Skeletal muscle tissue (tissue), 4 donors: ENCODE measurements around the gene NEU1. TPM values are rescaled to one million over a fixed set of nuclear protein-coding genes. Genes with fewer than 3 reads are reported as not detected.

Source experiments
- H3K27ac ChIP-seq: one replicate; pipeline ENCODE4 v1.7.0; 2013; ENCODE audit warnings: mild to moderate bottlenecking, low read depth, low read length, inconsistent platforms
- H3K27me3 ChIP-seq, 3 donors: one replicate each; pipeline ENCODE4 v1.7.0; 2013; ENCODE audit warnings: low read length in 3 of 3; ENCODE audit not compliant: control insufficient read depth in 3 of 3, insufficient read depth in 3 of 3
- H3K36me3 ChIP-seq, 3 donors: one replicate each; pipeline ENCODE4 v1.7.0; 2013; ENCODE audit warnings: low read length in 3 of 3; ENCODE audit not compliant: control insufficient read depth in 3 of 3, insufficient read depth in 3 of 3
- H3K4me1 ChIP-seq, 3 donors: one replicate each; pipeline ENCODE4 v1.7.0; 2013; ENCODE audit warnings: low read length in 3 of 3, mild to moderate bottlenecking in 3 of 3; ENCODE audit not compliant: control insufficient read depth in 3 of 3, insufficient read depth in 3 of 3
- H3K4me3 ChIP-seq, 3 donors: one replicate each; pipeline ENCODE4 v1.7.0; 2013; ENCODE audit warnings: low read length in 3 of 3
- H3K9ac ChIP-seq, 3 donors: one replicate each; pipeline ENCODE4 v1.7.0; 2013; ENCODE audit warnings: low read length in 3 of 3, mild to moderate bottlenecking in 3 of 3, moderate library complexity in 2 of 3, low read depth in 1 of 3
- H3K9me3 ChIP-seq, 3 donors: one replicate each; pipeline ENCODE4 v1.7.0; 2013; ENCODE audit warnings: low read length in 3 of 3; ENCODE audit not compliant: control insufficient read depth in 3 of 3
- total RNA-seq: library from RNA; depleted of rRNA; stranded (reverse); fragments of >200 nt; gene quantifications from one replicate; pipeline ENCODE4 v1.2.3, GENCODE V29; 2014
- donor health status: Osteomylitis.

NEU1 gene
- total RNA-seq, 1 donor from 2014 or later = 23.0 TPM

DNA sequence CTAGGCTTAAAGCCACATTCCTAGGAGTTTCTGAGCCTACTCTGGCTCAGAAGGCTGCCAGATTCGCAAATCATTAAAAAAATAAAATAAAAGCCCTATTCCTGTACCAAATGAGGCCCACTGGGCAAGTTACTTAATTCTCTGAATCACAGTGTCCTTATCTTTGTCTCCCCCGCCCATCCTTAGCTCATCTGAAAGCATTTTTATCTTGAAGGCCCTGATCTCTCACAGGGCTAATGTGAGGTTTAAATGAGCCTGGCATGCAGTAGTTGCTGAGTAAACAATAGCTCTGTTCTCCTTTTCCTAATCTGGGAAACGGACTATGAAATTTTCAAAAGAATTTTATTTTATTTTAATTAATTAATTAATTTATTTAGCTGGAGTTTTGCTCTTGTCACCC lies 41.3 kb upstream of the NEU1 start:
- H3K4me1 ChIP-seq = peaks cover 13 to 22% (median 16%) of the 10 kb centered on the region in 3 donors

GRCh38 chr6:31901953-31902643 lies 39.5 kb upstream of the NEU1 start, which contains the start of gene ZBTB12:
ZBTB12 (minus strand) TSS chr6:31902086; CDS start chr6:31901305, 781 bp downstream.
- peak within 1 kb of the TSS; percentile 79 to 88 (median 84) for H3K9ac ChIP-seq

More for the DNA sequence above, 41.3 kb upstream of the NEU1 start:
- Histone ChIP-seq H3K9me3 (no peaks in the 10 kb centered on the region), H3K4me3 (no peak overlapping the region), H3K27ac (no peak overlapping the region), H3K9ac (no peak overlapping the region), H3K27me3 (peaks cover 0 to 7% (median 0%) of the 10 kb centered on the region in 3 donors), H3K36me3 (no peaks in the 10 kb centered on the region)

DNA sequence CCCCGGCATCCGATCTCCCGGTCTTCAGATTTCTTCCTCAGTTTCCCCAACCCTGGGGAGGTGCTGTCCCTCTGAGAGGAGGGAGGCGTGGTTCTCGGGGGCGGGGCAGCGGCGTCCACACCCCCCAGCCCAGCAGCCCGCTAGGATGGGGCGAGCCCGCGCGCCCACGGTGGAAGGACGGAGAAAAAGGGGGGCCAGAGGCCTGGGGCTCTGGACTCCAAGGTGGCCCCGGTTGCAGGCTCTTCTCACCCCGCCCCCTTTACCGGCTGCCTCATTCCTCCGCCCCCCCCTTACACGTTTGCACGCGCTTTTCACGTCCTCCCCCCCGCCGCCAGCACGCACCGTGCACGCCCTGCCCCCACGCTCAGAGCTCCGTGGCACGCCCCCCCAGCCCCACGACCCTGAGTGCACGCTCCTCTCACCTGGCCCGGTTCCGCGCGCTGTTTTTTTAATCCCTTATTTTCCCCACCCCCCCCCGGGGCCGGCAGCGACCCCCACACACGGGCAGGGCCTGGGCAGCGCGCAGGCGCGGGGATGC lies 38.9 kb upstream of the NEU1 start:
- peaks cover 22 to 31% (median 28%) of the 10 kb centered on the region in 3 donors for H3K4me1 ChIP-seq
- H3K9ac ChIP-seq = peak overlapping the region; percentile 20 to 84 (median 38)
- H3K36me3 ChIP-seq = peaks cover 0 to 2% (median 0%) of the 10 kb centered on the region in 3 donors
- H3K27ac ChIP-seq = peak overlapping the region; percentile 83
- no peaks in the 10 kb centered on the region for H3K9me3 ChIP-seq
- H3K4me3 ChIP-seq = peak overlapping the region; percentile 23 to 91 (median 73)
- peaks cover 0 to 5% (median 0%) of the 10 kb centered on the region in 3 donors for H3K27me3 ChIP-seq

More at GRCh38 chr6:31901953-31902643, 39.5 kb upstream of the NEU1 start, which contains the start of gene ZBTB12:
- Histone ChIP-seq H3K27me3 (peaks cover 0 to 7% (median 0%) of the 10 kb centered on the region in 3 donors), H3K36me3 (peaks cover 0 to 2% (median 0%) of the 10 kb centered on the region in 3 donors), H3K4me3 (peak within 1 kb of the TSS; percentile 73 to 91 (median 86)), H3K9me3 (no peaks in the 10 kb centered on the region), H3K27ac (peak within 1 kb of the TSS; percentile 83), H3K4me1 (peaks cover 18 to 27% (median 25%) of the 10 kb centered on the region in 3 donors)

DNA sequence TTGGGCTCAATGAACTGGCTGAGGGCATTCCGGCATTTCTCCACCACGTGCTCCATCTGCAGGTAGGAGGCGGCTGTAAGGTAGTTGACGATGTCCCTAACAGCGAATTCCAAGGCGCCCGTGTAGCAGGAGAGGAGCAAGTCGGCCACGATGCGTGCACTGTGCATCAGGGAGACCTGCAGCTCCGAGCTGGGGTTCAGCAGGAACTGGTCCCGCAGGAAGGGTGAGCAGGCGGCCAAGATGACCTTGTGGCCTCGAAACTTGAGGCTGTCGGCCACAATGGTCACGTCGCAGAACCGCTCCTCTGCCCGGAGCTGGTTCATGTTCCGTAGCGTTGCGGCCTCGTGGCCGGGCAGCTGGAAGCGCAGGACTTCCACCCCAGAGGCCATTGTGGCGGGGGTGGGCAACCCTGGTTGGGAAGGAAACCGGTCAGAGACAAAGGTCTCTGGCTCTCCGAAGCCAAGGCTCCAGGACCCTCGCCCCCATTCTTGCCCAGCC lies 38.3 kb upstream of the NEU1 start:
- Histone ChIP-seq H3K36me3 (peaks cover 0 to 2% (median 2%) of the 10 kb centered on the region in 3 donors), H3K27ac (peak overlapping the region; percentile 83), H3K4me1 (peaks cover 25 to 33% (median 29%) of the 10 kb centered on the region in 3 donors), H3K9me3 (no peaks in the 10 kb centered on the region), H3K9ac (peak overlapping the region; percentile 20 to 84 (median 38)), H3K27me3 (no peaks in the 10 kb centered on the region), H3K4me3 (peak overlapping the region; percentile 23 to 91 (median 73))

DNA sequence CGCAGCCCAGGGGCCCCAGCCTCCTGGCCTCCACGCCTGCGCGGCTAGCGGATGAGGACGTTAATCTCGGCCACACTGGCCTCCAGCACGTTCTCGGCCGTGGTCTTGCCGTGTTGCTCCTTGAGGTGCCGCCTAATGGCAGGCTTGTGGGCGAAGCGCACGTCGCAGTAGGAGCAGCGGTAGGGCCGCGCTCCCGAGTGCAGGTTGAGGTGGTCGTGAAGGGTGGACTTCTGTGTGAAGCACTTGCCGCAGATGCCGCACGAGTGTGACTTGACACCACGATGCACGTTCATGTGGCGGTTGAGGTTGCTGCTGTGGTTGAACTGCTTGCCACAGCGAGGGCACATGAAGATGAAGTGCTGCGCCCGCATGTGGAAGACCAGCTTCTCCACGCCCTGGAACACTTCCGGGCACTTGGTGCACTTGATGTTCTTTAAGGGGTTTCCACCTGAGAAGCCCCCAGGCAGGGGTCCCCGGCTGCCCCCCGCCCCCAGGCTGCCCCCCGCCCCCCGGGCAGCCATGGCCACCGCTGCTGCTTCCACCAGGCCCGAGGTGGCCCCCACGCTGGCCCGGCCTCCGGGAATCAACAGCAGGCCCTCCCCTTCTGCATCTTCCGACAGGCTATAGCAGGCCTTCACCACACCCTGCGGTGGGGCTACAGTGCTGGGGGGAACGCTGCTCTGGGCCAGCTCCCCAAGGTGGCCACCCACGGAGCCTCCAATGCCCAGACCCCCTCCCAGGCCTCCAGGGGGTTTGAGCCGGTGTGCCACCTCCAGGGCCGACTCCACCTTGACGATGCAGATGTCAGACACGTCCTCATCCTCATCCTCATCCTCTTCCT lies 37.5 kb upstream of the NEU1 start:
- peaks cover 25 to 33% (median 29%) of the 10 kb centered on the region in 3 donors for H3K4me1 ChIP-seq
- H3K27me3 ChIP-seq = no peaks in the 10 kb centered on the region
- no peaks in the 10 kb centered on the region for H3K9me3 ChIP-seq
- H3K27ac ChIP-seq = no peak overlapping the region
- H3K4me3 ChIP-seq = no peak overlapping the region
- peaks cover under 1 to 10% (median 2%) of the 10 kb centered on the region in 3 donors for H3K36me3 ChIP-seq
- no peak overlapping the region for H3K9ac ChIP-seq

- Histone ChIP-seq H3K27me3 (no peaks in the 10 kb centered on the region), H3K9me3 (no peaks in the 10 kb centered on the region), H3K36me3 (peaks cover 5 to 12% (median 6%) of the 10 kb centered on the region in 3 donors), H3K4me3 (peak overlapping the region in 1 of 3 donors; percentile 100), H3K27ac (no peak overlapping the region), H3K9ac (no peak overlapping the region), H3K4me1 (peaks cover 25 to 33% (median 29%) of the 10 kb centered on the region in 3 donors)
Measured at GRCh38 chr6:31899215-31899614, 36.6 kb upstream of the NEU1 start.

- Histone ChIP-seq H3K9ac (peak overlapping the region; percentile 83 to 99 (median 97)), H3K27me3 (no peaks in the 10 kb centered on the region), H3K27ac (peak overlapping the region; percentile 70), H3K9me3 (no peaks in the 10 kb centered on the region), H3K4me1 (peaks cover 25 to 33% (median 29%) of the 10 kb centered on the region in 3 donors), H3K4me3 (peak overlapping the region; percentile 95 to 100 (median 99)), H3K36me3 (peaks cover 5 to 13% (median 6%) of the 10 kb centered on the region in 3 donors)
Measured at GRCh38 chr6:31898383-31899011, 35.9 kb upstream of the NEU1 start.

GRCh38 chr6:31897612-31898382 lies 35.2 kb upstream of the NEU1 start, which contains the start of gene EHMT2:
EHMT2 (minus strand) TSS chr6:31897698; CDS start chr6:31897677, 21 bp downstream.
- H3K27ac ChIP-seq = peak within 1 kb of the TSS; percentile 70
- peak within 1 kb of the TSS; percentile 83 to 99 (median 97) for H3K9ac ChIP-seq
- no peaks in the 10 kb centered on the region for H3K27me3 ChIP-seq
- H3K4me1 ChIP-seq = peaks cover 22 to 27% (median 27%) of the 10 kb centered on the region in 3 donors
- H3K4me3 ChIP-seq = peak within 1 kb of the TSS; percentile 95 to 100 (median 99)
- peaks cover 7 to 20% (median 11%) of the 10 kb centered on the region in 3 donors for H3K36me3 ChIP-seq
- no peaks in the 10 kb centered on the region for H3K9me3 ChIP-seq
